ENCODE data around the gene PAFAH1B2.

The PAFAH1B2 gene

DNA sequence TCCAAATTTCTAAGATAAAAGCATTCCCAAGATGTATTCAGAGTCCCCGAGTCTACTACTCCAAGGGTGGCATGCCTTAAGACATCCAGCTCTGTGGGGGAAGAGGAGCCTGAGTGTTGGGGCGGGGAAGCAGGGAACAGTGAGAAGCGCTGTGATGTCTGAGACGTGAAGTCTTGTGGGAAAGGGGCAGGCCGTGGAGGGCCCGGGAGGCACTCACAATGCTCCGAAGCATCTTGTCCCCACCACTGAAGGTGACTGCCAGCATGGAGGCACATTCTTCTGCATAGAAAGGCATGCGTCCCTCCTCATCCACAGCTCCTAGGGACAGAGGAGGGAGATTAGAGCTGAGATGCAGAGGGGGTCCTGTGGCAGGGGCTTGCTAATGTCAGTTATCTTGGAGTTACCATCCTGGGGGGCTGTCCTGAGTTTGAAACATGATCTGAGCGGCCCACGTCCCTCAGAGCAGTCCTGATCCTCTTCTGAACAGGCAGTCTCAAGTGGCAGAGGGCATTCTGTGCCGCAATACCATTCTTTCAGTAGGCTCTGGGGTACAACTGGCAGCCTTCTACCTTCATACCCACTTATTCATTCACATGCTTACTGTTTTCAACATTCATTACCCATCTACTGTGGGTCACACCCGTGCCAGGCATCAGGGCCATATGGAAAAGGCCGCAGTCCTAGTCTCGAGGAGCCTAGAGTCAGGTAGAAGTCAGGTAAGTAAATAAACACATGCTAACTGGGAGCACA lies 79.1 kb downstream of the PAFAH1B2 start:
- no peak for DNase-seq

DNA sequence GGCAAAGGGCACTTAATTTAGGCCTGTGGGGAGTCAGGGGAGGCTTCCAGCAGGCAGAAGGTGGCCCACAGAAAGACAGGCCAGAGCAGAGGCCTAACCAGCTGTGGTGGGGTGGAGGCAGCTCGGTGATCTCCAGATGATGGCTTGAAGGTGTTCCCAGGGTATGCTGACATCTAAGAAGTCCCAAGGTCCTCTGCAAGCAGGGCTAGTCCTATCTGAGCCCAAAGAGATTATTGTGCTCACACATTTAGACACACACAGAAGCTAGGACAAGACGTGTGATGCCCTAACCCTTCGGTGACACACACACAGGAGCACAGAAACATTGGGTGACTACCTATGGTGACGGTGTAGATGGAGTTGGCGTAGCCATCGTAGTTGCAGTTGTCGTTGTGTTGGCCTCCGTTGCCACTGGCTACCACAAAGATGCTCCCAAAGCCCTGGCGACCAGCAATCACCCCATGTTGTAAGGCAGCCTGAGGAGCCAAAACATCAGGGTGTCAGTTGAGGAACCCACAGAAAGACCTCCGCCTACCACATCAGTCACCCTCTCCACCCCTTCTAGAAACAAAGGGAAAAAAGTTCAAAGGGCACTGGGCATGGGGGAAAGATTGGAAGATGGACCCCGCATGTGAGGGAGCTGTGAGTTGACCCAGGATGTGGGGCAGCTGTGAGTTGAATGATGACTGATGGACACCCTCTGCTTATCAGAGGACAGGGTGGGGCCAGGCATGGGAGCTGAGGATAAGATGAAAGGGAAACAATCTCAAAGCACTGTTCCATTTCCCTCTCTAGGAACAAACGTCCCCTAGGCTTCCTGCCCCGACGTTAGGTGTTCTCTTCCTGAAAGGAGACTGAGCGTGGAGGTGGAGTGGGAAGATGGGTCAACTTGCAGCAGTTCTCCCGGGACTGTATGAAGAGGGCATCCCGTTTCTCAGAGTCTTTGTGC lies 79.9 kb downstream of the PAFAH1B2 start:
- no peak for DNase-seq

DNA sequence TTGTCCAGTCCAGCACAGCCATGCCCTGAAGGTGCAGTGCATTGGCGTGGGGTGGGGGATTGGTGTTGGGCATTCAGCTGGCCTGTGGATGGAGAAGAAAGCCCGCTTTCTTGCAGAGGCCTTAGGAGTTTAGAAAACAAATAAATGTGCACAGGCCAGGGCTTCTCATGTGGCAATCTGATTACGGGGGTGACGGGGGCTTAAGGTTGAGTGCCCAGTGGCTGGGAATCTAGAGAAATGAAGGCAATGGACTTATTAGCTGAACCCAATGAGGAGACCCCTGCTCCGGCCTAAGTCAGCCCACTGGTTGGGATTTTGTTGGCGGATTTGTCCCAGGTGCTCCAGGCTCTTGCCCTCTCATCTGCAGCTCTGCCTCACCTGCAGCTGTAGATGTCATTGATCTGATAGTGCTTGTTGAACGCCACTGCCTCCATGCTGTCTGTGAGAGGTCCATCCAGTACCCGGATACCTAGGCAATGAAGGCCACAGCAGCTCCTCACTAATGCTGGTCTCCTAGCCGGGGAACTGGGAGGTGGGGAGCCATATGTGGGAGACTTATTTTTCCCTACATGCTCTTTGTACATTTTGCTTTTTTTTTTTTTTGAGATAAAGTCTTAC lies 81.6 kb downstream of the PAFAH1B2 start:
- no peak for DNase-seq
